ENCODE measurements around the gene SSC5D. TPM values are rescaled to one million over a fixed set of nuclear protein-coding genes. Genes with fewer than 3 reads are reported as not detected.

The SSC5D gene
- polyA plus RNA-seq, 3 donors = 0.08 TPM; not detected in 2

- Histone ChIP-seq H3K9me3 (replicated peaks in 1 of 2; ENCODE audit: control insufficient read depth in 1 of 2, insufficient read depth in 1 of 2, low read length in 2 of 2) (no peaks in the 10 kb centered on the region), H3K4me2 (replicated peaks; ENCODE audit: extremely low read depth, low read length, poor library complexity, severe bottlenecking) (no peak overlapping the region), H3K27ac (ENCODE audit: low read depth in 1 of 2, low read length in 2 of 2) (no peak overlapping the region), H2AFZ (ENCODE audit: insufficient read depth, low read depth, low read length, poor library complexity, severe bottlenecking) (no peak overlapping the region), H3K36me3 (replicated peaks in 1 of 2; ENCODE audit: control insufficient read depth in 1 of 2, insufficient read depth in 2 of 2, low read length in 2 of 2) (no peaks in the 10 kb centered on the region), H3K4me3 (replicated peaks in 1 of 3; ENCODE audit: low read depth in 2 of 3, low read length in 3 of 3) (no peak overlapping the region), H3K4me1 (ENCODE audit: control insufficient read depth in 1 of 2, insufficient read depth in 2 of 2, low read length in 2 of 2) (no peaks in the 10 kb centered on the region), H3K9ac (ENCODE audit: insufficient read depth, low read length, poor library complexity, severe bottlenecking) (no peak overlapping the region), H4K20me1 (ENCODE audit: insufficient read depth, low read length) (no peaks in the 10 kb centered on the region), H3K27me3 (ENCODE audit: control insufficient read depth in 2 of 2, insufficient read depth in 2 of 2, low read length in 2 of 2) (peaks cover 0 to 9% of the 10 kb centered on the region in 2 donors), H3K79me2 (ENCODE audit: insufficient read depth, low read length) (no peaks in the 10 kb centered on the region)
- Mint-ChIP-seq H3K4me3 (no peak overlapping the region), H3K27me3 (ENCODE audit: low read depth in 3 of 3) (peaks cover 14 to 28% (median 24%) of the 10 kb centered on the region in 3 donors), H3K27ac (no peak overlapping the region), H3K36me3 (no peaks in the 10 kb centered on the region), H3K9me3 (peaks cover 0 to 3% (median 0%) of the 10 kb centered on the region in 7 donors), H3K4me1 (no peaks in the 10 kb centered on the region)
- TF ChIP-seq CTCF (IDR thresholded peaks at IDR 0.05) = no peak
- intact Hi-C loops (cut with micrococcal nuclease) = no loop called here
- WGBS (ENCODE audit: insufficient coverage) = 80% methylated on average over 11 of the region's 38 CpGs
- DNase-seq = no peak
These were observed 5.5 kb downstream of the SSC5D start for GRCh38 chr19:55493645-55494171.

- no peak overlapping the region for H3K4me3 ChIP-seq (replicated peaks in 1 of 3; ENCODE audit: low read depth in 2 of 3, low read length in 3 of 3)
- Mint-ChIP-seq H3K4me1 (no peaks in the 10 kb centered on the region), H3K36me3 (no peaks in the 10 kb centered on the region), H3K27me3 (ENCODE audit: low read depth in 3 of 3) (peaks cover 14 to 28% (median 24%) of the 10 kb centered on the region in 3 donors), H3K4me3 (peak overlapping the region in 1 of 2 donors; percentile 60), H3K27ac (no peak overlapping the region), H3K9me3 (peaks cover 0 to 3% (median 0%) of the 10 kb centered on the region in 7 donors)
- H3K27me3 ChIP-seq (ENCODE audit: control insufficient read depth in 2 of 2, insufficient read depth in 2 of 2, low read length in 2 of 2) = peaks cover 0 to 9% of the 10 kb centered on the region in 2 donors
- H3K4me1 ChIP-seq (ENCODE audit: control insufficient read depth in 1 of 2, insufficient read depth in 2 of 2, low read length in 2 of 2) = no peaks in the 10 kb centered on the region
- 58% methylated on average over 13 of the region's 22 CpGs for WGBS (ENCODE audit: insufficient coverage)
- no peaks in the 10 kb centered on the region for H3K79me2 ChIP-seq (ENCODE audit: insufficient read depth, low read length)
- H3K9me3 ChIP-seq (replicated peaks in 1 of 2; ENCODE audit: control insufficient read depth in 1 of 2, insufficient read depth in 1 of 2, low read length in 2 of 2) = no peaks in the 10 kb centered on the region
- peak overlapping the region; percentile 21 for H2AFZ ChIP-seq (ENCODE audit: insufficient read depth, low read depth, low read length, poor library complexity, severe bottlenecking)
- no peaks in the 10 kb centered on the region for H4K20me1 ChIP-seq (ENCODE audit: insufficient read depth, low read length)
- intact Hi-C loops (cut with micrococcal nuclease) = no loop called here
- TF ChIP-seq CTCF (IDR thresholded peaks at IDR 0.05) = no peak
- no peak overlapping the region for H3K4me2 ChIP-seq (replicated peaks; ENCODE audit: extremely low read depth, low read length, poor library complexity, severe bottlenecking)
- H3K9ac ChIP-seq (ENCODE audit: insufficient read depth, low read length, poor library complexity, severe bottlenecking) = no peak overlapping the region
- no peak for DNase-seq
- H3K27ac ChIP-seq (ENCODE audit: low read depth in 1 of 2, low read length in 2 of 2) = no peak overlapping the region
- no peaks in the 10 kb centered on the region for H3K36me3 ChIP-seq (replicated peaks in 1 of 2; ENCODE audit: control insufficient read depth in 1 of 2, insufficient read depth in 2 of 2, low read length in 2 of 2)
These were observed 6.0 kb downstream of the SSC5D start for GRCh38 chr19:55494172-55494761.
